Measurements from ENCODE around the gene ZNF835.
"Not testable (repeated sequence)": the region's sequence is repeated elsewhere in the genome, so short reads cannot be mapped to it uniquely, and the experiment has no call there.

Gene ZNF835

DNA sequence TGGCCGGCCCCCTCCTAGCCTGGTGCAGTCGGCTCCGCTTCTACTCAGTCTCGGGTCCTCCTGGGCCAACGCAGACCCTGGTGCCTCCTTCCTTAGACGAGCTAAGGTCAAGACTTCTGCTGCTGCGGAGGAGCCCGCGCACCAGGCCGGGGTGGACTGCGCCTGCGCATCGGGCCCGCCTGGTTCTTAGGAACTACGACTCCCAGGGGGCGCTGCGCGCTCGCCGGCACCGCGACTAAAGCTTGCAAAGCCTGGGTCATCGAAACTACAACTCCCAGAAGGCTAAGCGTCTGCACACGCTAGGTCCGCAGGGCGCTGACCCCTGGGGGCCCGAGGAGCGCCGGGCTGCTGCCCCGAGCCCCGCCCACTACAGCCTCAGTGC is at the start of gene ZNF835:
ZNF835 (minus strand) TSS at position 145 of the 382 bp plus-strand sequence. CDS start 6,559 bp downstream, outside the sequence.
- DNase-seq, result no peak

DNA sequence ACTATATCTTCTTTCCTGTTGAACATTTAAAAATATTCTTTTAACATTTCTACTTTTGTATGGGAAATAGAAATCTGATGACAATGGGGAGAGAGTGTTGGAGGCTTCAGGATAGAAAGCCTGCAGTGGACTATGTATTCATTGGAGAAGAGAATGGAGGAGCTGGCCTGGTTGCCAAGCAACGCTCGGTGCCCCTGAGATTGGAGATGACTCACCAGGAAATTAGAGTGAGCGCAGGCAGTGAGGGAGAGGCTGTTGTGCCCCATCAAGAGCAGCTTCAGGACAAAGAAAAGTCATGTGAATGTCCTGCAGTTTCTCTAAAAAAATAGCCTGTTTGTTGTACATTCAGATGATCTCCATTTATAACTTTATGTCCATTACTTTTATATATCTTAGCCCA is 48.7 kb upstream of the ZNF835 start:
- DNase-seq, result no peak

DNA sequence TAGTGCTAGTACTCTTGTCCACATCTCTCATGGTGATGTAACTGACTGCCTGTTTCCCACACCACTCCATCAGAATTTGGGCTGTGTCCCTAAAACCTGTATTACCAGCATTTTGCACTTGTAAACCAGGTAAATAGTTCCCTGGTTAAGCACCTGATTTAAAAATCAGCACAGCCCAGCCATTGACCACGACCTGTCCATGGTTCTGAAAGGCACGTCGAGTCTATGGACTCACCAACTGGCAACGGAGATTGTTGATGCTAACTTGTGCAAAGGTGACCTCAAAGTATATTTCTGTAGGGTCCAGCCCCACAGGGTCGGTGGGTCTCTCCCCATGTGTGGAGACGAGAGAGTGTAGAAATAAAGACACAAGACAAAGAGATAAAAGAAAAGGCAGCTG is 46.7 kb upstream of the ZNF835 start:
- DNase-seq, result no peak

DNA sequence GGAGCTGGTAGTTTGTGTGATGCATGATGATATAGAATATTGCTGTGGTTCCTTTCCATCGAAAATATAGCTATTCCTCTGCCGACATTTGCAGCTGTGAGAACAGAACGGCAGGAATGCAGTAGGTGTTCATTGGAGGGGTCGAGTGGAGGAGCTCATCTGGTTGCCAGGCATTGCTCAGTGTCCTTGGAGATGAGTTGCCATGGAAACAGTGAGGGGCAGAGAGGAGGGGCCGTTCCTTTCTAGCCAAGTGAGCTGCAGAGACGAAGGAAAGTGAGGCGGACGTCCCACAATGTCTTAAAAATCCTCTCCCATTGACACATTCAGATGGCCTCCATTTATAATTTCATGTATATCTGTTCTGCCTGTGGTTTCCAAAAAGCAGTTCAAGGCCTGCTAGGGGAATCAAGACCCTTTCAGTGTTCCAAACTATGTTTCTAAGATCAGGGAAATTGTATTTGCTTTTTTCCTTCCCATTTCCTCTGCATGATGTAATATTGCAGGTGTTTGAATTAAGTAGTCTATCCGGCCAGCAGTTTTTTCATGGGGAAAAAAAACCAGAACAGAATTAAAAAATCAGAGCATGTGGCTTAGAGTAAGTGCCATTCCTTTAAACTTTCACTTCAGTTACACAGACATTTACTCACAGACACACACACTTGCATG is 41.2 kb upstream of the ZNF835 start:
- DNase-seq, result peak; percentile 53

DNA sequence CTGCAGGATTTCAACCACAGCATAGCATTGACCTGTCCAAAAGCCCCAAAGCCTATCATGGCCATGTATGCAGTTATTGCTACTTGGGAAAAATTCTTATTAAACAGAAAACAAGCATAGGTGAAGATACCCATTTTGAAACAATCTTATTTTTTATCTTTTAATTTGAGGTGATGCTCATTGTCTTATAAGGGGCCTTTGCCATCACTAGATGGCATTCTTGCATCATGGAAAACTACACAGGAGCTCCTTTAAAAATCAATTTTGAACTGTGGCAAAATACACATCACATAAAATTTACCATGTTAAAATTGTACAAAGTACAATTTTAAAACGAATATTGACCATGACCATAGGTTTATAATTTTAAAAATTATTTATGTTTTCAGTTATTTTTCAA is 38.9 kb upstream of the ZNF835 start:
- DNase-seq, result no peak

DNA sequence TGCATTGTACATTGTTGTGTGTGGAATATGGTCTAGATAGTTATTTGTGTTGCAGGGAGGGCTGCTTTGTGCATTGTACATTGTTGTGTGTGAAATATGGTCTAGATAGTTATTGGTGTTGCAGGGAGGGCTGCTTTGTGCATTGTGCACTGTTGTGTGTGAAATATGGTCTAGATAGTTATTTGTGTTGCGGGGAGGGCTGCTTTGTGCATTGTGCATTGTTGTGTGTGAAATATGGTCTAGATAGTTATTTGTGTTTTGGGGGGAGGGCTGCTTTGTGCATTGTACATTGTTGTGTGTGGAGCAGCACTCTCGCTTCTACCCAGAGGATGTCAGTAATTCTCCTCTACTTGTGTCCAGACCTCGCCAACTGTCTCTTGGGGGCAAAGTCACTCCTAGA is 36.3 kb upstream of the ZNF835 start:
- DNase-seq, result no peak

DNA sequence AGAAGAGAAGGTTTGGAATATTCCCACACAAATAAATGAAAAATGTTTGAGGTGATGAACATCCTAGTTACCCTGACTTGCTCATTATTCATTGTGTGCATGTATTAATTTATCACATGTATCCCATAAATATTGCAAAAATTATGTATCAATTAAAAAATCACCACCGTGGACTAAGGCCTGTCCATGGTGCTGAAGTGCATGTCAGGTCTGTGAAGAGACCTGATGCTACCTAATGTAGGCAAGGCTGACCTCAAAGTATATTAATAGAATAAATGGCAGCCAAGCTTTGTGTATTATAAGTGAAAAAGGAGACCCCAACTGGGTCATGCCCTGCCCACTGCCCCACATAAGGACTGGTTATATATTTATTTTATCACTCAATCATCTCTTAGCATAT is 34.4 kb upstream of the ZNF835 start:
- no peak for DNase-seq

DNA sequence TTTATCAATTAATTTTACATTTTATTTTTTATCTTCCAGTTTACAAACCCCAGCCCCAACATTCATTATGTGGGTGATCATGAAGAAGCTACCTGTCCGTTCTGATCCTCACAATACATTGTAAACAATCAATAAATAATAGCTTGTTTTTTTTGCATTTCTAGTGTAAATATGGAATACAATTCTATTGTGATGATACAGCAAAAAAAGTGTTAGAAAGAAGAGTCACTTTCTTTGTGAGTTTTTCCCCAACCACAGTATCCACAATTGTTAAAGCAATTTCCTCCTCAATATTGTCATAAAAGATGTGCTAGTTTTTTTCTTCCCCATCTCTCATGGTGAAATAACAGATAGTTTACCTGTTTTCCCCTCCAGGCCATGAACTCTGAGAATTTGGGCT is 30.3 kb upstream of the ZNF835 start:
- no peak for DNase-seq

DNA sequence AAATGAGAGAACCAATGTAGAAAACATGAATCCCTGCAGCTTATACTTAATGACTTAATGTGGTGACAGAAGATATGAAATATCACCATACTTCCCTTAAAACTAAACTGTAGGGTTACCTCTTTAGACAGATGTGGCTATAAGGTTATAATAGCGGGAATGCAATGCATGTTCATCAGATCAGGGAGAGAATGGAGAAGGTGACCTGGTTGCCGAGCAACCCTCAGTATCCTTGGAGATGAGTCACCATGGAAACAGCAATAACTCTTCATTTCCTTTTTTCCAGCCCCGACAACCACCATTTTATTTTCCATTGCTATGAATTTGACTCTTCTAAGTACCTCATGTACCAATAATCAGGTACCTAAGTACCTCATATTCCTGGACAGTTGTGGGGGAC is 28.0 kb upstream of the ZNF835 start:
- no peak for DNase-seq

DNA sequence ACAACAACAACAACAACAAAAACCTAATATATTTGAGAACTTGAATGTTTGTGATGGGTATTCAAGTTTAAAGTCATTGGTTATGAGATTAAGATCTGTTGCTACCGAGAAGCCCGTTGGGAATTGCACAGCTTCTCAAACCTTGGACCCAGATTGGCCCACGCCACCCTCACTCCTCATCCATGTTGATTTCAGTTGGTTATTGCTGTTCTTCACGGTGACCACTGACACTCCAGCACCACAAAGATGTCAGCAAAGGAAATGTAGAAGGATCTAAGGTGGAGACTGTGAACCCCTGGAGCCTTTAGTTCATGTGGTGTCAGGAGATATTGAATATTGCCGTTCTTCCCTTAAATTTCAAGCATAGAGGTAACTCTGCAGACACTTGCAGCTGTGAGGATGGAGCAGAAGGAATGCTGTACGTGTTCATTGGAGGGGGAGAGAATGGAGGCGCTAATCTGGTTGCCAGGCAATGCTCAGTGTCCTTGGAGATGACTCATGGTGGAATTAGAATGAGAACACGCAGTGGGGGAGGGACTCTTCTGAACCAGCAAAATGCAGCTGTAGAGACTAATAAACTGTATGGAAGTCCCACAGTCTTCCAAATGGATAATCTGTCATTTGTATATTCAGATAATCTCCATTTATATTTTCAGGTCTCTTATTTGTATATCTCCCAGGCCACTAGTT is 20.8 kb upstream of the ZNF835 start:
- no peak for DNase-seq

DNA sequence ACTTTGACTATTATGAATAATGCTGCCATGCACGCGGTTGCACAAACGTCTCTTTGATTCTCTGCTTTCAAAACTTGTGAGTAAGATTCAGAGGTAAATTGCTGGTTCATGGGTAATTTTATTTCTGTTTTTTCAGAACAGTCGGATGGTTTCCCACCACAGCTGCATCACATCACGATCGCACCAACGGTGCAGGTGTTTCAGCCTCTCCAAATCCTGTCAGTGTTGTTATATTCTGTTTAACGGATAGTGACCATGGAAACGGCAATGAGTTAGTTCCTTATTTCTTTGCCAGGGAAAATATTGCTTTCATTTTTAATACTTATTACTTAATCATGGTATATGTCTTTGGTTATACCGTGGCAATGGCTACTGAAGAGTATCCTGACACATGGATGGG is 19.1 kb upstream of the ZNF835 start:
- no peak for DNase-seq

DNA sequence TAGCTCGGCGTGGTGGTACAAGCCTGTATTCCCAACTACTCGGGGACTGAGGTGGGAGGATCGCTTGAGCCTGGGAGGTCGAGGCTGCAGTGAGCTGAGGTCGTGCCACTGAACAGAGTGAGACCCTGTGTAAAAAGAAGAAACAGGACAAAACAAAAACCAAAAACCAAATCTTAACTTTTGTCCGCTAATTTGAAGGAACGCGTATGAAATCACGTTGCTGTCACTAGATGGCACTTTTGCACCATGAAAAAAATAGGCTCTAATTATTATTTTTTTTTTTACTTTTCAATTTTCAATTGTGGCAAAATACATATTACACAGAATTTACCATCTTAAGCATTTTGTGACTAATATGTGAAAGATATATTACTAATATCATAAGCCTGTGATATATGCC is 17.6 kb upstream of the ZNF835 start:
- no peak for DNase-seq

DNA sequence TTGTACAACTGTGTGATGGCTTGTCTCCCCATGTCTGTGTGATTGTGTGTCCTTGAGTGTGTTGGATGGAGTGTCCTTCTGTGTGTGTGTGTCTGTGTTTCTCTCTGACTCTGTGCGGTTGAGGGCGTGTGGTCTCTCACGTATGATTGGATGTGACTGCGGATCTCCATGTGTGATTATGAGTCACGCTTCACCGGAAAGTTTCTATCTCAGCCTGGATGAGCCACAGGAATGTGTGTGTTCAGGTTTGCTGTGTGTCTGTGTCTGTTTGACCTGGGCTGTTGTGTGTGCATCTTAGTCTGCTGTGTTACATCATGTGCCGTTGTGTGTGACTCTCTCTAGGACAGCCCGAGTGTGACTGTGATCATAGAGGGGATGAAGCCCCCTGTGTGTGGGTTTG is 15.5 kb upstream of the ZNF835 start:
- no peak for DNase-seq

DNA sequence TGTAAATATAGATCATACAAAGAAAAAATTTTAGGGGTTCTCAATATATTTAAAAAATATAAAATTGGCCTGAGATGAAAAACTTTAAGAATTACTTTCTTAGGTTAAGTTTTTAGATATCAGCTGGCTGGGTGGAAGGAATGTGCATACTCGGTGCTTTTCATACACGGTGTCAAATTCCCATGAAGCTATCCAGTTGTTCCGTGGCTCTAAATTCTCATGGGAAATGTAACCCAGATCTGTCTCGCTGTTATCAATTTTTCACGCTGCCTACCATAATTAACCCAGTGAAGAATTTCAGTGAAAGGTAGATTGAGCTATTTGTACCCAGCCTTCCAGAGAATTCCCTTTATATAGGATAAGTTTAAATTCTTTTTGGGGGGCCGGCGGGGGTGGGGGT is 11.6 kb upstream of the ZNF835 start:
- no peak for DNase-seq

DNA sequence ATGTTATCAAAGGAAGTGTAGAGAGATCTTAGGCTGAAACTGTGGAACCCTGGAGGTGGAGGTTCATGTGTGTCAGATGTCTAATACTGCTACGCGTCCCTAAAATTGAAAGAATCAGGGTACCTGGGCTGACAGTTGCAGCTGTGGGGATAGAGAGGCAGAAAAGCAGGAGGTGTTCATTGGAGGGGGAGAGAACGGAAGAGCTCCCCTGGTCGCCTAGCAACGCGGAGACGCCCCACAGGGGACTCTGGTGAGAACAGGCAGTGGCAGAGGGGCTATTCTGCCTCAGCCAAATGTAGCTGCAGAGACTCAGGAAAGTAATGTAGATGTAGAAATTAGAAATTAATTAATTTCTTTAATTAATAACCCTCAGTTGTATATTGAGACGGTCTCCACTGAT is 10.1 kb upstream of the ZNF835 start:
- DNase-seq, result no peak

DNA sequence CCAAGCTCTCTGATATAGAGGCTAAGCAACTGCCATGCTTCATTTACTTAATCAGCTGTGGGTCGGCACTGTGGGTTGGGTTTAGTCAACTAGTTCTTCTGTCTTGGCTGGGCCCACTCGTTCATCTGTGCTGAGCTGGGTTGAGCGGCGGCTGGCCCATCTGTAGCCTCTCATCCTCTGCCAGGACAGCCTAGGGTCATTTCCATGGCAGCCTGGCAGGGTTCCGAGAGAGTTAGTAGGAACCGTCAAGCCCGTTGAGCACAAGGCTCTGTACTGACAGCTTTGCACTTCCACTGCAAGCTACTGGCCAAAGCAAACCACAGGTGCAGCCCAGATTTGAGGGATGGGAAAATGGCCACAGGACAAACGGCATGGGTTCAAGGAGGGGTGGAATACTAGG is 6.6 kb upstream of the ZNF835 start:
- DNase-seq, result no peak

DNA sequence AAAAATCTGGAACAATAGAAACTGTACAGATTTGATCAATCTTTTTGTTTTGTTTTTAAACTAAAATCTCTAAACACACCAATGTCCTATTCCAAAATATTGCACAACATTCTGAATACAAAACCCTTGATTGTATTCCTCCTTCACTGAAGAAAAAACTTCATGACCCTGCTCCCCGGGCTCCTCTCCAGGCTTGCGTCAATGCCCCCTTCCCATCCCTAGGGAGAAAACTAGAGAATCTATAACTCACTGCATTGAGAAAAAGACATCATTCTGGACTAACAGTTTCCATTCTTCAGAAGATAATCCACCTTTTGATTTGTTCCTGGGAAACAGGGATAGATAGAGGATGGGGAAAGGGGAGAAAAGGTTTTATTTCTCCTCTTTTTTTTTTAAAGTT is 1.1 kb upstream of the ZNF835 start:
- not testable (repeated sequence) for DNase-seq

DNA sequence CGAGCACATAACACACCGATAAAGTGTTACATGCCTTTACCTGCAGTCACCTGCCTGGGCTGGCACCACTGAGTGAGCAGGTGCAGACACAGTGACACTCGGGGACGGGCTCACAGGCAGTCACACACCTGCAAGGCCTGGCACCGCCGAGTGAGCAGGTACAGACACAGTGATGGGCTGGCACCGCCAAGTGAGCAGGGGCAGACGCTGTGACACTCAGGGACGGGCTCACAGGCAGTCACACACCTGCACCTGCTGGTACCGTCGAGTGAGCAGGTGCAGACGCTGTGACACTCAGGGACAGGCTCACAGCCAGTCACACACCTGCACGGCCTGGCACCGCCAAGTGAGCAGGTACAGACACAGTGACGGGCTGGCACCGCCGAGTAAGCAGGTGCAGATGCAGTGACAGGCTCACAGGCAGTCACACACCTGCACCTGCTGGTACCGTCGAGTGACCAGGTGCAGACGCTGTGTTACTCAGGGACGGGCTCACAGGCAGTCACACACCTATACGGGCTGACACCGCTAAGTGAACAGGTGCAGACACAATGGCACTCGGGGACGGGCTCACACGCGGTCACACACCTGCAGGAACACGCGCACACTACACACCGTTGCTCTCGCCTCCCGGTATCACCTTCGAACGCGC is 470 bp downstream of the ZNF835 start:
- peak; percentile 15 for DNase-seq

DNA sequence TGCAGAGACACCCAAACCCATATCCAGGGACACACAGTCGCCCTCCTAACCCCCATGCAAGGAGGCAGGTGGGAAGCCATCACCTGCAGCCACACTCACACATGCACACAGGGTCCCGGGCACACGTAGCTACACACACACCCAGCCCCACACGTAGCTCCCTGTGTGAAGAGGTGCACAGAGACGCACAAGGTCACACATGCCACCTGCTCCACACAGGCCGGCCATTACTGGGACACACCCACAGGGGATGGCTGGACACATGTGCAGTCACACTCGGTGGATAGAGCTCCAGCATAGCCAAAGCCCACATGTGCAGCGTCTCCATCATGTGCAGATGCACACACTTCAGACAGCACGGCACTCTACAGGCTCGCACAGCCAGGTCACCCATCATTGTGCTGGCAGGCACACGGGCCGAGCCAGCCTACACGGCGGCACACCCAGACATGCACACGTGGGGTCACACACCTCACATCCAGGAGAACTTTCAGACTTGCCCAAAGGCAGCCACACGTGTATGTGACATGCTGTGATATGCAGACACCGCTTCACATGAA is 1.1 kb downstream of the ZNF835 start:
- DNase-seq, result no peak

DNA sequence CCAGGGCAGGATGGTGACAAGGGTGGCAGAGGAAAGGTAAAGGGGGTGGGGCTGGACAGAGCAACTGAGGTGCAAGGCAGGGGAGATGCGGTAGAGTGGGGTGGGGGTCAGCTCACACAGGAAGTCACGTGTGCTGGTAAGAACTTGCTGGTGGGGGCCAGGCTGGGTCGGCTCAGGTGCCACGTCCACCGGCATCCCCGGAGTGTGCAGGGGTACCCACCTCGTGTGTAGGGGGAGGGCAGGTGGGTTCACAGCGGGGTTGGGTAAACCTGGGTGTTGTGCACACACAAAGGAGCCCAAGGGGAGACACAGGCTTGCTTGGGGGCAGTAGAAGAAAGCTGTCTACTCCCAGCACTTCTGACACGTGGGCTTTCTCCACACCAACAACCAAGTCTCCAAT is 2.9 kb downstream of the ZNF835 start:
- no peak for DNase-seq

DNA sequence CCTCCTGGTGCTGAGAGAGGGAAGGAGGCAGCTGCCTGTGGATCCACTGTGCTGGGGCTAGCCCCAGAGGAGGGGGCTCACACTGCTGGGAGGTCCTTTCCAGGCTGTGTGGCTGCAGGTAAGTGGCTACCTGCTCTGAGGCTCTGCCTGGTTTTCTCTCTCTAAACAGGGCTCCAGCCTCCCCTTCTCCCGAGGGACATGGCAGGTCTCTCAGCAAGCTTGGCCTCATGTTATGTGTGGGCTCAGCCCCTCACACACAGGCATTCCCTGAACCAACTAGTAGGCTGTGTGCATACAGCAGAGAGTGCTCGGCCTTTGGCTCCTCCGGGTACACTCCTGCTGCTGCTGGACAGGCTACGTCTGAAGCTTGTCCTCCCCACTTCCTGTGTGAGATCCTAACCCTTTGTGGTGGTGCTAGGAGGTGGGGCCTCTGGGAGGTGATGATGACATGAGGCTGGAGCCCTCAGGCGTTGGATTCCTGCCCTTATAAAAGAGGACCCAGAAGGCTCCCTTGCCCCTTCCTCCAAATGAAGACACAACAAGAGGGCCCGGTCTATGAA is 4.2 kb downstream of the ZNF835 start:
- DNase-seq, result no peak

DNA sequence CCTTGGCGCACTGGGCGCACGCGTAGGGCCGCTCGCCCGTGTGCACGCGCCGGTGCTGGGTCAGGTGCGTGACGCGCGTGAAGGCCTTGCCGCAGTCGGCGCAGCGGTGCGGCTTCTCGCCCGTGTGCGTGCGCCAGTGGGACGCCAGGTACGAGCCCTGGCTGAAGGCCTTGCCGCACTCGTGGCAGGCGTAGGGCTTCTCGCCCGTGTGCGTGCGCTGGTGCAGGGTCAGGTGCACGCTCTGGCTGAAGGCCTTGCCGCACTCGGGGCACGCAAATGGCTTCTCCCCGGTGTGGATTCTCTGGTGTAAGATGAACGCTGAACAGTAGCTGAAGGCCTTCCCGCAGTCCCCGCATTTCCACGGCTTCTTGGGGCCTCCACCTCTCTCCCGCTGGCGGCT is 7.0 kb downstream of the ZNF835 start:
- DNase-seq, result no peak

DNA sequence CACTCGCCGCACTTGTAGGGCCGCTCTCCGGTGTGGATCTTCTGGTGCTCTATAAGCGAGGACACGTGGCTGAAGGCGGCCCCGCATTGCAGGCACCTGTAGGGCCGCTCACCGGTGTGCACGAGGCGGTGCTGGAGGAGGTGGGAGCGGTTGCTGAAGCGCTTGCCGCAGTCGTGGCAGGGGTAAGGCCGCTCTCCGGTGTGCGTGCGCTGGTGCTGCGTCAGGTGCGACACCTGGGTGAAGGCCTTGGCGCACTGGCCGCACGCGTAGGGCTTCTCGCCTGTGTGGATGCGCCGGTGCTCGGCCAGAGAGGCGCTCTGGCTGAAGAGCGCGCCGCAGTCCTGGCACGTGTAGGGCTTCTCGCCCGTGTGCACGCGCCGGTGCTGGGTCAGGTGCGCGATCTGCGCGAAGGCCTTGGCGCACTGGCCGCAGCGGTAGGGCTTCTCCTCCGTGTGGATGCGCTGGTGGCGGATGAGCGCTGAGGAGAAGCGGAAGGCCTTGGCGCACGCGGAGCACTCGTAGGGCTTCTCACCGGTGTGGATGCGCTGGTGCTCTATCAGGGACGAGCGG is 7.5 kb downstream of the ZNF835 start:
- no peak for DNase-seq

DNA sequence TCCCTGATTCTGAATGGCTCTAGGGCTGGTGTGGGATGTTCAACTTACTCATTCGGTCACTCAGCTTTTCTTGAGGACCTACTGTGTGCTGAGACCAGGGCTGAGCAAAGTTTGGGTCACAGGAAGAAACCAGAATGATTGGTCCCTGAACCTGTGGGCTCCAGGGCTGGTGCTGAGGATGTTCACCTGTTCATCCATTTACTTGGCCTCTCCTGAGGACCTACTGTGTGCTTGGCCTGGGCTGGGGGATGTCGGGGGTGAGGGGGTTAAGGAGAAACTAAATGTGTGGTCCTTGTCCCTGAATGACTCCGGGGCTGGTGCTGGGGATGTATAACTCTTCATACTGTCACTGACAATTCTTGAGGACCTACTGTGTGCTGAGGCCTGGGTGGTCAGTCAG is 10.3 kb downstream of the ZNF835 start:
- no peak for DNase-seq

Data from NCI-H1105 (cell line).